ENCODE measurements around the gene ANKLE2. TPM values are rescaled to one million over a fixed set of nuclear protein-coding genes. Genes with fewer than 3 reads are reported as not detected.

ANKLE2 gene
- total and polyA plus RNA-seq, 10 of the 15 experiments (the other 5 are each of a cell fraction or from before 2014, with no cell fraction given), result 4.3 to 89.4 (median 53.0) TPM

- TF ChIP-seq, protein P1, sequence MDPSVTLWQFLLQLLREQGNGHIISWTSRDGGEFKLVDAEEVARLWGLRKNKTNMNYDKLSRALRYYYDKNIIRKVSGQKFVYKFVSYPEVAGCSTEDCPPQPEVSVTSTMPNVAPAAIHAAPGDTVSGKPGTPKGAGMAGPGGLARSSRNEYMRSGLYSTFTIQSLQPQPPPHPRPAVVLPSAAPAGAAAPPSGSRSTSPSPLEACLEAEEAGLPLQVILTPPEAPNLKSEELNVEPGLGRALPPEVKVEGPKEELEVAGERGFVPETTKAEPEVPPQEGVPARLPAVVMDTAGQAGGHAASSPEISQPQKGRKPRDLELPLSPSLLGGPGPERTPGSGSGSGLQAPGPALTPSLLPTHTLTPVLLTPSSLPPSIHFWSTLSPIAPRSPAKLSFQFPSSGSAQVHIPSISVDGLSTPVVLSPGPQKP (IDR thresholded peaks at IDR 0.05; ENCODE audit: low read depth, low read length), result peak; percentile 67; the same call in 1 of the 2 replicates
- TF ChIP-seq ZNF274 (IDR thresholded peaks at IDR 0.05; ENCODE audit: insufficient read depth, insufficient read length) (no peak), SP1 (IDR thresholded peaks at IDR 0.05; ENCODE audit: low read depth, low read length) (peak; percentile 67), EGR1 (IDR thresholded peaks at IDR 0.05; ENCODE audit: borderline replicate concordance in 1 of 2, low read depth in 2 of 2, low read length in 2 of 2) (peak in 1 of 2 experiments; percentile 91; a peak in 2 of 3 replicates), TAF1 (IDR thresholded peaks at IDR 0.05; ENCODE audit: borderline replicate concordance, low read depth, low read length) (peak; percentile 68; the same call in 1 of the 2 replicates), STAT3 (IDR thresholded peaks at IDR 0.05; ENCODE audit: low read depth, low read length) (no peak), HDAC6 (IDR thresholded peaks at IDR 0.05; ENCODE audit: unreplicated experiment) (peak; percentile 71), ZSCAN29 (IDR thresholded peaks at IDR 0.05) (no peak), POLR2AphosphoS2 (IDR thresholded peaks at IDR 0.05; ENCODE audit: low read depth, low read length) (peak; percentile 62; the same call in 1 of the 2 replicates), RAD51 (IDR thresholded peaks at IDR 0.05) (no peak), CBFB (IDR thresholded peaks at IDR 0.05; ENCODE audit: low read depth) (peak; percentile 71; the same call in 1 of the 2 replicates), GATAD2B (conservative IDR thresholded peaks at IDR 0.05; ENCODE audit: low read depth) (peak; percentile 88), MAX (IDR thresholded peaks at IDR 0.05; ENCODE audit: low read depth, low read length) (peak; percentile 67; the same call in 1 of the 2 replicates), EP300 (IDR thresholded peaks at IDR 0.05; ENCODE audit: borderline replicate concordance in 1 of 2, control insufficient read depth in 1 of 2, low read depth in 2 of 2, low read length in 2 of 2) (0 out of 4 replicates have a peak, but pooled peaks of 1 of the 2 experiments have one; percentile 9), PRDM15 (CRISPR knock-in tag; IDR thresholded peaks at IDR 0.05) (no peak), CEBPB (IDR thresholded peaks at IDR 0.05; ENCODE audit: borderline replicate concordance in 1 of 2, low read depth in 2 of 2, low read length in 2 of 2) (no peak), WRNIP1 (IDR thresholded peaks at IDR 0.05; ENCODE audit: borderline replicate concordance, low read depth, low read length) (no peak), LARP7 (IDR thresholded peaks at IDR 0.05) (peak; percentile 95), ZBED1 (IDR thresholded peaks at IDR 0.05; ENCODE audit: borderline replicate concordance) (no peak), SMAD1 (IDR thresholded peaks at IDR 0.05; ENCODE audit: low read depth, partially characterized antibody) (no peak), IKZF2 (IDR thresholded peaks at IDR 0.05) (no peak)
- TF ChIP-seq, protein P2, sequence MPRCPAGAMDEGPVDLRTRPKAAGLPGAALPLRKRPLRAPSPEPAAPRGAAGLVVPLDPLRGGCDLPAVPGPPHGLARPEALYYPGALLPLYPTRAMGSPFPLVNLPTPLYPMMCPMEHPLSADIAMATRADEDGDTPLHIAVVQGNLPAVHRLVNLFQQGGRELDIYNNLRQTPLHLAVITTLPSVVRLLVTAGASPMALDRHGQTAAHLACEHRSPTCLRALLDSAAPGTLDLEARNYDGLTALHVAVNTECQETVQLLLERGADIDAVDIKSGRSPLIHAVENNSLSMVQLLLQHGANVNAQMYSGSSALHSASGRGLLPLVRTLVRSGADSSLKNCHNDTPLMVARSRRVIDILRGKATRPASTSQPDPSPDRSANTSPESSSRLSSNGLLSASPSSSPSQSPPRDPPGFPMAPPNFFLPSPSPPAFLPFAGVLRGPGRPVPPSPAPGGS (IDR thresholded peaks at IDR 0.05; ENCODE audit: borderline replicate concordance, insufficient read depth, low read depth, low read length, poor library complexity, severe bottlenecking), result no peak
Observed at GRCh38 chr12:132687211-132688164, 74.1 kb downstream of the ANKLE2 start, which contains the start of the genes POLE and PXMP2 (continued).
